Measurements from ENCODE around the gene SCAPER. TPM values are rescaled to one million over a fixed set of nuclear protein-coding genes. Genes with fewer than 3 reads are reported as not detected.
A peak's percentile ranks its signal among the peaks of the same experiment; 100 is the strongest.

SCAPER gene
- total and polyA plus RNA-seq, 2 of the 4 experiments (the other 2 are of a cell fraction), result 2.9 to 9.7 TPM

- Histone ChIP-seq H2AK9ac (replicated peaks; ENCODE audit: low read depth, low read length, poor library complexity) (no peak overlapping the region), H3K18ac (ENCODE audit: low read depth, low read length) (no peak overlapping the region), H3K79me1 (ENCODE audit: low read depth in 1 of 2, low read length in 2 of 2) (no peaks in the 10 kb centered on the region), H2BK5ac (ENCODE audit: low read depth, low read length, poor library complexity, severe bottlenecking) (no peak overlapping the region), H3K27me3 (ENCODE audit: control insufficient read depth, insufficient read depth, low read length) (peaks cover 10% of the 10 kb centered on the region), H4K20me1 (ENCODE audit: insufficient read depth, low read length) (no peaks in the 10 kb centered on the region), H2BK20ac (ENCODE audit: low read depth, low read length) (no peak overlapping the region), H2AK5ac (ENCODE audit: low read depth, low read length) (no peak overlapping the region), H4K5ac (ENCODE audit: low read depth, low read length) (no peak overlapping the region), H3K4ac (ENCODE audit: low read depth, low read length) (no peak overlapping the region), H4K8ac (ENCODE audit: low read depth in 2 of 2, low read length in 2 of 2) (no peak overlapping the region), H3K4me2 (ENCODE audit: low read depth, low read length) (no peak overlapping the region), H3K4me3 (ENCODE audit: insufficient read depth, low read depth, low read length) (no peak overlapping the region), H2BK15ac (ENCODE audit: low read depth, low read length) (no peak overlapping the region), H3K4me1 (ENCODE audit: control insufficient read depth, insufficient read depth, low read length) (peaks cover 5% of the 10 kb centered on the region; the same call in 1 of the 2 replicates), H3K27ac (ENCODE audit: insufficient read depth, low read length) (no peak overlapping the region), H3K9me3 (ENCODE audit: control insufficient read depth, insufficient read depth, low read length) (no peaks in the 10 kb centered on the region), H3K56ac (ENCODE audit: extremely low read depth, insufficient read depth, low read length) (no peak overlapping the region), H4K91ac (ENCODE audit: insufficient read depth, low read depth, low read length) (no peak overlapping the region), H2AFZ (replicated peaks; ENCODE audit: low read length, poor library complexity) (no peak overlapping the region), H3K9ac (ENCODE audit: low read depth, low read length) (no peak overlapping the region), H2BK120ac (ENCODE audit: low read depth, low read length) (no peak overlapping the region), H3K23ac (ENCODE audit: low read depth, low read length) (no peak overlapping the region), H3K14ac (replicated peaks; ENCODE audit: low read depth, low read length) (no peak overlapping the region), H3K9me1 (ENCODE audit: insufficient read depth, low read length) (peaks cover 3% of the 10 kb centered on the region; the same call in 1 of the 2 replicates), H3K36me3 (ENCODE audit: control insufficient read depth, insufficient read depth, low read length) (no peaks in the 10 kb centered on the region)
- POLR2A ChIA-PET (ENCODE audit: unreplicated experiment), result no interaction called here
- no TSS peak for BruUV-seq (replicated peaks)
- intact Hi-C loops (cut with micrococcal nuclease), result no loop called here
- CTCF ChIA-PET, result no interaction called here
- TF ChIP-seq FOS (IDR thresholded peaks at IDR 0.05; ENCODE audit: low read depth, low read length) (no peak), MXI1 (IDR thresholded peaks at IDR 0.05; ENCODE audit: borderline replicate concordance, low read depth, low read length) (0 out of 2 replicates have a peak, but pooled peaks have one; percentile 14)
- dilution Hi-C loops (cut with HindIII; ENCODE audit: low sequenced_read_pairs, unreplicated experiment), result no loop called here
- DNase-seq, result peak; percentile 86
- ATAC-seq (ENCODE audit: low read depth), result peak; percentile 34; the same call in 1 of the 2 replicates
- no CpG with 5 or more reads among the region's 4 CpGs for WGBS, 2 experiments (ENCODE audit: extremely low coverage in 2 of 2, insufficient read length in 1 of 2)
- in situ Hi-C loops (cut with MboI; ENCODE audit: low sequenced_read_pairs), result no loop called here
These were observed 576.2 kb downstream of the SCAPER start for GRCh38 chr15:76328958-76329357.
